Fibroblast of lung (primary cell): ENCODE results near the gene MPG.

ENCODE experiments used
- CTCF ChIP-seq, 2 donors: IDR thresholded peaks in 1 of 2; conservative IDR thresholded peaks in 1 of 2; 1 replicate in 1 of 2; 2 replicates in 1 of 2; pipeline ENCODE4 v1.5.1; 2011 to 2012; ENCODE audit warnings: low read length in 2 of 2, control low read depth in 1 of 2, inconsistent platforms in 1 of 2, low read depth in 1 of 2, mild to moderate bottlenecking in 1 of 2
- EZH2 ChIP-seq: IDR thresholded peaks from 2 replicates; pipeline ENCODE4 v1.5.1; 2012; ENCODE audit warnings: low read length, control low read depth, mild to moderate bottlenecking; ENCODE audit errors: missing control alignments

GRCh38 chr16:119835-120491 is 41.9 kb downstream of the MPG start:
- TF ChIP-seq CTCF (conservative IDR thresholded peaks at IDR 0.05 in 1 of 2, IDR thresholded peaks at IDR 0.05 in 1 of 2; ENCODE audit: low read depth in 1 of 2, low read length in 2 of 2) (no peak), EZH2 (no peak)
